K562 (cell line): Measurements from ENCODE around the gene QSOX2. TPM values are rescaled to one million over a fixed set of nuclear protein-coding genes. Genes with fewer than 3 reads are reported as not detected.

Source experiments
- ATAC-seq: fragments of 200-7000 bp; cut with Tn5 transposase; 3 replicates; pipeline ENCODE4 v1.9.1; 2020; ENCODE audit warnings: moderate library complexity
- BruUV-seq: library from RNA; stranded (reverse); fragments of 400-500 nt; replicated peaks from 2 replicates; lab custom pipeline; 2021; lab: Mats Ljungman, UMichigan
- CTCF ChIA-PET: fragments of 300-600 bp; formaldehyde crosslinking; extraction: SDS; loops from one replicate; lab custom pipeline; 2021; ENCODE audit warnings: low intra/inter-chr PET ratio; lab: Yijun Ruan, JAX
- POLR2A ChIA-PET: fragments of 300-600, 350-650 bp; sonication (Branson Sonifier 250); formaldehyde crosslinking; extraction: SDS; loops from one replicate; lab custom pipeline; 2021; ENCODE audit warnings: antibody characterized with exemption, inconsistent platforms; lab: Yijun Ruan, JAX
- DNase-seq, 4 experiments: peaks; one replicate each; pipeline versions ENCODE4 v3.0.0 to v3.0.0-alpha.2; 2011 to 2018; ENCODE audit warnings: low spot score in 3 of 4, mixed read lengths in 3 of 4; ENCODE audit errors: extremely low read depth in 1 of 4
- FAIRE-seq: peaks from 2 replicates; lab custom pipeline; 2011; peaks lifted over from hg19 to GRCh38; lab: Jason Lieb, UNC
- H2AFZ ChIP-seq: 2 replicates; pipeline ENCODE4 v1.6.0; 2011; ENCODE audit warnings: low read depth, low read length, control low read depth, inconsistent platforms
- H3K27ac ChIP-seq: fragments of 200-600 bp; 3 replicates; pipeline ENCODE4 v1.8.0; 2011; ENCODE audit warnings: low read depth, mild to moderate bottlenecking, control low read depth, inconsistent platforms, low read length, moderate library complexity, mixed read lengths; ENCODE audit errors: extremely low read depth
- H3K27me3 ChIP-seq, 2 experiments: fragments of 300-600 bp in 1 of 2; 2 replicates in 1 of 2; 3 replicates in 1 of 2; pipeline versions ENCODE4 v1.6.0 to v1.8.0; 2011; ENCODE audit warnings: inconsistent platforms in 2 of 2, low read length in 2 of 2, mild to moderate bottlenecking in 1 of 2, mixed read lengths in 1 of 2, moderate library complexity in 1 of 2; ENCODE audit not compliant: control insufficient read depth in 2 of 2, insufficient read depth in 2 of 2
- H3K36me3 ChIP-seq: fragments of 300-600 bp; 3 replicates; pipeline ENCODE4 v1.8.0; 2011; ENCODE audit warnings: mild to moderate bottlenecking, low read length, inconsistent platforms; ENCODE audit not compliant: control insufficient read depth, insufficient read depth
- H3K4me1 ChIP-seq, 2 experiments: fragments of 200-600 bp in 1 of 2; replicated peaks in 1 of 2; 2 replicates in 1 of 2; 3 replicates in 1 of 2; pipeline versions ENCODE4 v1.5.1 to v1.8.0; 2011; ENCODE audit warnings: inconsistent platforms in 2 of 2, low read length in 2 of 2, mild to moderate bottlenecking in 1 of 2, mixed read lengths in 1 of 2, moderate library complexity in 1 of 2; ENCODE audit not compliant: control insufficient read depth in 2 of 2, insufficient read depth in 2 of 2
- H3K4me2 ChIP-seq: 2 replicates; pipeline ENCODE4 v1.6.1; 2011; ENCODE audit warnings: low read length, control low read depth, inconsistent platforms, mixed read lengths; ENCODE audit not compliant: insufficient read depth
- H3K4me3 ChIP-seq: fragments of 200-600 bp; sonication (generic), shearing (Covaris generic); 2 replicates; pipeline ENCODE4 v1.5.1; 2016; ENCODE audit warnings: control low read depth, inconsistent platforms
- H3K79me2 ChIP-seq: fragments of 200-600 bp; 3 replicates; pipeline ENCODE4 v1.8.0; 2011; ENCODE audit warnings: low read length, inconsistent platforms; ENCODE audit not compliant: control insufficient read depth, insufficient read depth
- H3K9ac ChIP-seq, 2 experiments: 2 replicates each; pipeline versions ENCODE4 v1.6.0 to v1.6.1; 2011; ENCODE audit warnings: low read depth in 2 of 2, low read length in 2 of 2, control low read depth in 1 of 2, inconsistent platforms in 1 of 2, mild to moderate bottlenecking in 1 of 2, mixed read lengths in 1 of 2; ENCODE audit not compliant: insufficient read depth in 1 of 2
- H3K9me1 ChIP-seq: one replicate; pipeline ENCODE4 v1.6.0; 2011; ENCODE audit warnings: inconsistent platforms, mild to moderate bottlenecking, low read length, moderate library complexity; ENCODE audit not compliant: control insufficient read depth, insufficient read depth
- H3K9me3 ChIP-seq: replicated peaks from 2 replicates; pipeline ENCODE4 v1.5.1; 2011; ENCODE audit warnings: low read depth, low read length, inconsistent platforms; ENCODE audit not compliant: control insufficient read depth, insufficient read depth
- H4K20me1 ChIP-seq: replicated peaks from 2 replicates; pipeline ENCODE4 v1.6.1; 2011; ENCODE audit warnings: low read length, inconsistent platforms, mixed read lengths; ENCODE audit not compliant: control insufficient read depth, insufficient read depth
- ARID2 ChIP-seq: fragments of 450-650 bp; IDR thresholded peaks from 2 replicates; pipeline ENCODE4 v1.6.1; 2017; ENCODE audit warnings: antibody characterized with exemption, mild to moderate bottlenecking
- KDM5B ChIP-seq: fragments of 200-600 bp; sonication (generic); IDR thresholded peaks from 2 replicates; pipeline ENCODE4 v1.6.1; 2012; ENCODE audit warnings: low read depth, mild to moderate bottlenecking, moderate library complexity, low read length, control low read depth, inconsistent platforms; ENCODE audit not compliant: insufficient replicate concordance
- KLF16 ChIP-seq: IDR thresholded peaks from 2 replicates; pipeline ENCODE4 v1.6.1; 2016; ENCODE audit warnings: antibody characterized with exemption
- MYC ChIP-seq, 2 experiments: fragments of 250-450 bp in 1 of 2; sonication (Bioruptor Pico) in 1 of 2; IDR thresholded peaks; 2 replicates each; pipeline versions ENCODE4 v1.5.1 to v1.6.1; 2012 to 2021; ENCODE audit warnings: low read depth in 2 of 2, borderline replicate concordance in 1 of 2, improper control_type of control experiment in 1 of 2, low read length in 1 of 2, mild to moderate bottlenecking in 1 of 2, moderate library complexity in 1 of 2
- MYNN ChIP-seq, 2 experiments: sonication (generic); formaldehyde crosslinking in 1 of 2; IDR thresholded peaks; 2 replicates each; pipeline versions ENCODE4 v1.5.0 to v1.6.1; 2016 to 2020; ENCODE audit warnings: antibody characterized with exemption in 1 of 2, missing genetic modification reagents in 1 of 2
- SMARCB1 ChIP-seq: IDR thresholded peaks from 2 replicates; pipeline ENCODE4 v1.6.1; 2011; ENCODE audit warnings: improper control_type of control experiment, low read depth; ENCODE audit not compliant: insufficient read length
- SRF ChIP-seq, 2 experiments: fragments of 250-450, 450-650 bp in 1 of 2; sonication (Bioruptor Pico) in 1 of 2; sonication (generic) in 1 of 2; formaldehyde crosslinking; IDR thresholded peaks; 2 replicates each; pipeline versions ENCODE4 v1.5.0 to v1.5.1; 2020 to 2022; ENCODE audit warnings: mild to moderate bottlenecking in 1 of 2, missing genetic modification reagents in 1 of 2
- TAF9B ChIP-seq: fragments of 450-650 bp; IDR thresholded peaks from 2 replicates; pipeline ENCODE4 v1.6.1; 2018; ENCODE audit warnings: mild to moderate bottlenecking; ENCODE audit not compliant: partially characterized antibody
- ZBTB26 ChIP-seq: fragments of 450-650 bp; formaldehyde crosslinking; IDR thresholded peaks from 2 replicates; pipeline ENCODE4 v1.4.0; 2022; ENCODE audit warnings: missing genetic modification characterization
- ZFP30 ChIP-seq: fragments of 250-450 bp; sonication (Bioruptor Pico); IDR thresholded peaks from 2 replicates; pipeline ENCODE4 v1.8.0; 2022; ENCODE audit warnings: moderate library complexity, mild to moderate bottlenecking, inconsistent platforms, borderline replicate concordance
- ZNF174 ChIP-seq: fragments of 250-450 bp; sonication (Bioruptor Pico); IDR thresholded peaks from 2 replicates; pipeline ENCODE4 v1.4.0; 2020; ENCODE audit warnings: mild to moderate bottlenecking
- WGBS: fragments of 100-300 bp; shearing (Covaris generic); methylation state at CpG from one replicate; pipeline ENCODE4 v1.1.6; 2016; ENCODE audit warnings: low coverage, mixed read lengths; ENCODE audit not compliant: insufficient coverage; ENCODE audit errors: missing lambda C conversion rate; 5-methylcytosine and 5-hydroxymethylcytosine counted together
- in situ Hi-C: fragments of 300-500 bp; cut with MboI; formaldehyde crosslinking; loops from 4 replicates; pipeline ENCODE4 v1.15.0; 2018; ENCODE audit warnings: inconsistent platforms, mixed read lengths
- intact Hi-C: fragments of 100-400 bp; cut with micrococcal nuclease; formaldehyde crosslinking; loops from 2 replicates; pipeline ENCODE4 v1.14.2; 2022
- polyA plus RNA-seq, 8 experiments: library from polyadenylated mRNA; depleted of rRNA in 4 of 8; stranded (reverse) in 5 of 8; unstranded in 3 of 8; fragments of >200 nt; fragmentation: Nextera tagmentation in 2 of 8; fragmentation: Illumina TruSeq in 1 of 8; extraction: Ambion mirVana in 2 of 8; extraction: Trizol in 1 of 8; gene quantifications; 2 replicates each; pipeline versions ENCODE4 v1.2.1 to v1.2.3, GENCODE V29; 2011 to 2014; ENCODE audit warnings: inconsistent platforms in 1 of 8, missing spikeins in 1 of 8
- total RNA-seq, 7 experiments: library from RNA; depleted of rRNA in 6 of 7; stranded (reverse); fragments of >200 nt in 6 of 7; fragmentation: Illumina TruSeq in 2 of 7; extraction: Trizol in 2 of 7; gene quantifications; 2 replicates each; pipeline versions ENCODE4 v1.2.1 to v1.2.3, GENCODE V29; 2011 to 2021; ENCODE audit warnings: low replicate concordance in 1 of 7
- TF ChIP-seq, protein P1 (sequence below): fragments of 250-450 bp; sonication (Bioruptor Pico); IDR thresholded peaks from 2 replicates; pipeline ENCODE4 v1.4.0; 2020

Gene QSOX2
- total and polyA plus RNA-seq, 9 of the 15 experiments (the other 6 are each of a cell fraction or from before 2014, with no cell fraction given): 0.51 to 23.7 (median 12.7) TPM

DNA sequence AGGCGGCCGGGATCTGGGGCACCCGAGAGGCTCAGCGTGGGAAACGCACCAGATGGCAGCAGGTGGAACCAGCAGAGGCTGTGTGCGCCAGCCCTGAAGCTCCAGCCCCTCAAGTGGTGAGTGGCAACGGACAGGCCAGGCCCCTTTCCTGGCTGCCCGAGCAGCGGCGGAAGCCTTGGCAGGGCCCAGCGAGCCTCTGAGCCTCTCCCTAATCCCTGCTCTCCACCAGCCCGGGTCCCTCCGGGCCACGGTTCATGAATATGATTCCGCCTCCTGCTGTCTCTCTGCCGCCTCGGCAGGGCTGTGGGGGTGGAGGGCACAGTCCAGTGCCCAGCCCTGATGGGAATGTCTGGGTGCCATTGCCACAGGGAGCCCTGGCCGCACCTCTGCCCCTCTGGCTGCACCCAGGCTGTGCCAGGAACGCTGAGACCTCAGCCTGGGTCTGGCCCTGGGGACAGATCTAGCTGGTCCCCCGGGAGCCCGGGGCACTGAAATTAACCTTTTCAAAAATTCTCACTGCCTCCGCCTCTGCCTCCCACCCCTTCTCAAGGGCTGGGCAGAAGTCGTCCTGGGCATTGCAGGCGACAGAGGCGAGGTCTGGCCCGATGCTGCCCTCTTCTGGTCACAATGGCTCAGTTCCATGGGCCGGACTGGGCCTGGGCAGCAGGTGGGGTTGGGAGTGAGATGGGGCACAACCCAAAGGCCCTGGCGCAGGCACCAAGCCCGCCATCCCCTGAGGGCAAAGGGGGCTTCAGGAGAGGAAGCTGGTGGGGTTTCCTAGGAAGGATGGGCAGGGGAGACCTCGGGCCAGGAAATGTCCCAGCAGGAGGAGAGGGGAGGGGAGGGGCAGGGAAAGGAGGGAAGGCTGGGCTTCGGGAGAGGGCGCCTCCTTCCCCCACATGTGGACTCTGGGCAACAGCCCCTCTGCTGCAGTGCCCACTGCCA, 38.0 kb upstream of the QSOX2 start:
- Histone ChIP-seq H2AFZ (no peak overlapping the region), H4K20me1 (peaks cover 13% of the 10 kb centered on the region), H3K27ac (no peak overlapping the region), H3K79me2 (no peaks in the 10 kb centered on the region), H3K9me3 (no peaks in the 10 kb centered on the region; the same call in 1 of the 2 replicates), H3K9ac (peak overlapping the region in 1 of 2 experiments; percentile 43; a peak in 2 of 4 replicates), H3K4me1 (peaks cover 0 to 51% of the 10 kb centered on the region in 2 experiments; a peak in 2 of 5 replicates), H3K27me3 (peaks cover 30 to 70% of the 10 kb centered on the region in 2 experiments; a peak in 4 of 5 replicates), H3K36me3 (no peaks in the 10 kb centered on the region), H3K4me2 (no peak overlapping the region), H3K4me3 (no peak overlapping the region), H3K9me1 (no peaks in the 10 kb centered on the region)
- POLR2A ChIA-PET: interaction anchor here (1.0 kb wide), 1 partner anchor 15 kb away, joined by 3 read pairs; no protein-coding TSS in a partner anchor
- 15% methylated on average over 25 of the region's 32 CpGs for WGBS
- intact Hi-C loops (loop anchor here (1.0 kb wide), 2 partner anchors 113 to 140 kb away; no protein-coding TSS in a partner anchor), in situ Hi-C loops (no loop called here)
- no TSS peak for BruUV-seq
- DNase-seq (peak; percentile 80 to 84 (median 82)), FAIRE-seq (no peak), ATAC-seq (peak; percentile 98)
- CTCF ChIA-PET: interaction anchor here (0.6 to 3.9 kb wide), 7 partner anchors 58 to 354 kb away, joined by 3 to 25 read pairs (median 4); no protein-coding TSS in a partner anchor
- peak; percentile 38; the same call in 1 of the 2 replicates for TF ChIP-seq MYC (IDR thresholded peaks at IDR 0.05; ENCODE audit: low read depth, low read length)
- no peak for TF ChIP-seq MYC (CRISPR knock-in tag; IDR thresholded peaks at IDR 0.05; ENCODE audit: borderline replicate concordance, low read depth)
- no peak for TF ChIP-seq TAF9B
- TF ChIP-seq ARID2: 0 out of 2 replicates have a peak, but pooled peaks have one; percentile 37
- no peak for TF ChIP-seq ZNF174 (CRISPR knock-in tag)
- no peak for TF ChIP-seq SMARCB1
- TF ChIP-seq SRF (CRISPR knock-in tag; IDR thresholded peaks at IDR 0.05): no peak
- TF ChIP-seq, protein P1, sequence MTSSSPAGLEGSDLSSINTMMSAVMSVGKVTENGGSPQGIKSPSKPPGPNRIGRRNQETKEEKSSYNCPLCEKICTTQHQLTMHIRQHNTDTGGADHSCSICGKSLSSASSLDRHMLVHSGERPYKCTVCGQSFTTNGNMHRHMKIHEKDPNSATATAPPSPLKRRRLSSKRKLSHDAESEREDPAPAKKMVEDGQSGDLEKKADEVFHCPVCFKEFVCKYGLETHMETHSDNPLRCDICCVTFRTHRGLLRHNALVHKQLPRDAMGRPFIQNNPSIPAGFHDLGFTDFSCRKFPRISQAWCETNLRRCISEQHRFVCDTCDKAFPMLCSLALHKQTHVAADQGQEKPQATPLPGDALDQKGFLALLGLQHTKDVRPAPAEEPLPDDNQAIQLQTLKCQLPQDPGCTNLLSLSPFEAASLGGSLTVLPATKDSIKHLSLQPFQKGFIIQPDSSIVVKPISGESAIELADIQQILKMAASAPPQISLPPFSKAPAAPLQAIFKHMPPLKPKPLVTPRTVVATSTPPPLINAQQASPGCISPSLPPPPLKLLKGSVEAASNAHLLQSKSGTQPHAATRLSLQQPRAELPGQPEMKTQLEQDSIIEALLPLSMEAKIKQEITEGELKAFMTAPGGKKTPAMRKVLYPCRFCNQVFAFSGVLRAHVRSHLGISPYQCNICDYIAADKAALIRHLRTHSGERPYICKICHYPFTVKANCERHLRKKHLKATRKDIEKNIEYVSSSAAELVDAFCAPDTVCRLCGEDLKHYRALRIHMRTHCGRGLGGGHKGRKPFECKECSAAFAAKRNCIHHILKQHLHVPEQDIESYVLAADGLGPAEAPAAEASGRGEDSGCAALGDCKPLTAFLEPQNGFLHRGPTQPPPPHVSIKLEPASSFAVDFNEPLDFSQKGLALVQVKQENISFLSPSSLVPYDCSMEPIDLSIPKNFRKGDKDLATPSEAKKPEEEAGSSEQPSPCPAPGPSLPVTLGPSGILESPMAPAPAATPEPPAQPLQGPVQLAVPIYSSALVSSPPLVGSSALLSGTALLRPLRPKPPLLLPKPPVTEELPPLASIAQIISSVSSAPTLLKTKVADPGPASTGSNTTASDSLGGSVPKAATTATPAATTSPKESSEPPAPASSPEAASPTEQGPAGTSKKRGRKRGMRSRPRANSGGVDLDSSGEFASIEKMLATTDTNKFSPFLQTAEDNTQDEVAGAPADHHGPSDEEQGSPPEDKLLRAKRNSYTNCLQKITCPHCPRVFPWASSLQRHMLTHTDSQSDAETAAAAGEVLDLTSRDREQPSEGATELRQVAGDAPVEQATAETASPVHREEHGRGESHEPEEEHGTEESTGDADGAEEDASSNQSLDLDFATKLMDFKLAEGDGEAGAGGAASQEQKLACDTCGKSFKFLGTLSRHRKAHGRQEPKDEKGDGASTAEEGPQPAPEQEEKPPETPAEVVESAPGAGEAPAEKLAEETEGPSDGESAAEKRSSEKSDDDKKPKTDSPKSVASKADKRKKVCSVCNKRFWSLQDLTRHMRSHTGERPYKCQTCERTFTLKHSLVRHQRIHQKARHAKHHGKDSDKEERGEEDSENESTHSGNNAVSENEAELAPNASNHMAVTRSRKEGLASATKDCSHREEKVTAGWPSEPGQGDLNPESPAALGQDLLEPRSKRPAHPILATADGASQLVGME (CRISPR knock-in tag): 0 out of 2 replicates have a peak, but pooled peaks have one; percentile 33
- no peak for TF ChIP-seq KDM5B
- TF ChIP-seq KLF16: 0 out of 2 replicates have a peak, but pooled peaks have one; percentile 5
- peak; percentile 53; the same call in 1 of the 2 replicates for TF ChIP-seq MYNN (IDR thresholded peaks at IDR 0.05)
- no peak for TF ChIP-seq MYNN (CRISPR knock-in tag; IDR thresholded peaks at IDR 0.05)
- 0 out of 2 replicates have a peak, but pooled peaks have one; percentile 49 for TF ChIP-seq ZBTB26 (CRISPR knock-in tag)
- TF ChIP-seq ZFP30 (CRISPR knock-in tag): no peak
